GM23338 (cell line): ENCODE results near the gene RNF130. TPM values are rescaled to one million over a fixed set of nuclear protein-coding genes. Genes with fewer than 3 reads are reported as not detected.

Experiments
- ATAC-seq: fragments of 200-7000 bp; cut with Tn5 transposase; 3 replicates; pipeline ENCODE4 v1.9.1; 2020
- DNase-seq: peaks from one replicate; pipeline ENCODE4 v3.0.0-alpha.2; 2015; ENCODE audit warnings: low spot score
- H2AFZ ChIP-seq: fragments of 200-600 bp; sonication (generic); 2 replicates; pipeline ENCODE4 v1.8.0; 2016; ENCODE audit warnings: antibody characterized with exemption, mild to moderate bottlenecking, moderate library complexity
- H3F3A ChIP-seq: fragments of 200-600 bp; sonication (generic); replicated peaks from 2 replicates; pipeline ENCODE4 v1.8.0; 2017; ENCODE audit warnings: antibody characterized with exemption, mixed run types, low read depth
- H3K27ac ChIP-seq: fragments of 200-600 bp; sonication (generic); 2 replicates; pipeline ENCODE4 v1.6.1; 2016; ENCODE audit warnings: low read depth
- H3K27me3 ChIP-seq: fragments of 200-600 bp; sonication (generic); 2 replicates; pipeline ENCODE4 v1.8.0; 2016; ENCODE audit warnings: mild to moderate bottlenecking, mixed run types, moderate library complexity; ENCODE audit not compliant: insufficient read depth
- H3K36me3 ChIP-seq: fragments of 200-600 bp; sonication (generic); 2 replicates; pipeline ENCODE4 v1.8.0; 2016; ENCODE audit warnings: mild to moderate bottlenecking; ENCODE audit not compliant: insufficient read depth
- H3K4me1 ChIP-seq: fragments of 200-600 bp; sonication (generic); 2 replicates; pipeline ENCODE4 v1.8.0; 2016; ENCODE audit warnings: mild to moderate bottlenecking, moderate library complexity; ENCODE audit not compliant: insufficient read depth
- H3K4me2 ChIP-seq: fragments of 200-600 bp; sonication (generic); 2 replicates; pipeline ENCODE4 v1.7.1; 2017; ENCODE audit warnings: mixed run types
- H3K4me3 ChIP-seq: fragments of 200-600 bp; sonication (generic); 2 replicates; pipeline ENCODE4 v1.6.1; 2016; ENCODE audit warnings: mixed run types
- H3K79me2 ChIP-seq: fragments of 200-600 bp; sonication (generic); replicated peaks from 2 replicates; pipeline ENCODE4 v1.8.0; 2017; ENCODE audit warnings: mild to moderate bottlenecking; ENCODE audit not compliant: insufficient read depth
- H3K9me2 ChIP-seq: fragments of 200-600 bp; sonication (generic); 2 replicates; pipeline ENCODE4 v1.8.0; 2017; ENCODE audit not compliant: insufficient read depth
- H4K20me1 ChIP-seq: fragments of 200-600 bp; sonication (generic); replicated peaks from 2 replicates; pipeline ENCODE4 v1.8.0; 2017; ENCODE audit warnings: mild to moderate bottlenecking; ENCODE audit not compliant: insufficient read depth
- H3K27ac Mint-ChIP-seq: 2 replicates; pipeline ENCODE4 v1.8.0; 2020; ENCODE audit warnings: inconsistent platforms, mild to moderate bottlenecking, moderate library complexity, mixed read lengths
- H3K27me3 Mint-ChIP-seq: 3 replicates; pipeline ENCODE4 v1.8.0; 2022; ENCODE audit warnings: low read depth, mild to moderate bottlenecking, moderate library complexity, mixed read lengths, inconsistent platforms; ENCODE audit not compliant: insufficient read depth, poor library complexity
- H3K36me3 Mint-ChIP-seq: 3 replicates; pipeline ENCODE4 v1.8.0; 2021; ENCODE audit warnings: low read depth, mild to moderate bottlenecking, inconsistent platforms, moderate library complexity, mixed read lengths
- H3K4me1 Mint-ChIP-seq: 3 replicates; pipeline ENCODE4 v1.8.0; 2020; ENCODE audit warnings: mild to moderate bottlenecking, inconsistent platforms, mixed read lengths
- H3K4me3 Mint-ChIP-seq: 3 replicates; pipeline ENCODE4 v1.8.0; 2021; ENCODE audit warnings: moderate library complexity, mild to moderate bottlenecking, inconsistent platforms, mixed read lengths
- H3K9me3 Mint-ChIP-seq: 3 replicates; pipeline ENCODE4 v1.8.0; 2020; ENCODE audit warnings: moderate library complexity, mild to moderate bottlenecking, inconsistent platforms, mixed read lengths
- CREB1 ChIP-seq: fragments of 250-450 bp; sonication (Bioruptor Pico); IDR thresholded peaks from 2 replicates; pipeline ENCODE4 v1.5.0; 2020; ENCODE audit warnings: low read depth, mild to moderate bottlenecking, moderate library complexity
- CTCF ChIP-seq, 2 experiments: fragments of 200-600 bp in 1 of 2; sonication (generic) in 1 of 2; conservative IDR thresholded peaks; 2 replicates each; pipeline versions ENCODE4 v1.5.1 to v1.6.1; 2016 to 2017; ENCODE audit warnings: antibody characterized with exemption in 2 of 2, low read depth in 2 of 2, mild to moderate bottlenecking in 2 of 2, moderate library complexity in 1 of 2
- ETS1 ChIP-seq: IDR thresholded peaks from 2 replicates; pipeline ENCODE4 v1.6.1; 2016; ENCODE audit warnings: antibody characterized with exemption
- EZH2 ChIP-seq: fragments of 200-600 bp; sonication (generic); IDR thresholded peaks from one replicate; pipeline ENCODE4 v1.8.0; 2017; ENCODE audit warnings: antibody characterized with exemption, mild to moderate bottlenecking, low read depth; ENCODE audit not compliant: unreplicated experiment
- EZH2phosphoT487 ChIP-seq: fragments of 200-600 bp; sonication (generic); IDR thresholded peaks from one replicate; pipeline ENCODE4 v1.8.1; 2018; ENCODE audit warnings: antibody characterized with exemption; ENCODE audit not compliant: unreplicated experiment
- JUNB ChIP-seq: IDR thresholded peaks from one replicate; pipeline ENCODE4 v1.6.1; 2016; ENCODE audit warnings: antibody characterized with exemption; ENCODE audit not compliant: unreplicated experiment
- NANOG ChIP-seq: IDR thresholded peaks from 2 replicates; pipeline ENCODE4 v1.6.1; 2016; ENCODE audit warnings: antibody characterized with exemption, borderline replicate concordance
- POLR2AphosphoS5 ChIP-seq: IDR thresholded peaks from 2 replicates; pipeline ENCODE4 v1.6.1; 2016; ENCODE audit warnings: antibody characterized with exemption, low read depth
- REST ChIP-seq: IDR thresholded peaks from one replicate; pipeline ENCODE4 v1.6.1; 2018; ENCODE audit warnings: antibody characterized with exemption; ENCODE audit not compliant: unreplicated experiment
- STAT1 ChIP-seq: IDR thresholded peaks from one replicate; pipeline ENCODE4 v1.6.1; 2016; ENCODE audit warnings: antibody characterized with exemption; ENCODE audit not compliant: unreplicated experiment
- ZNF114 ChIP-seq: fragments of 250-450 bp; sonication (Bioruptor Pico); IDR thresholded peaks from 2 replicates; pipeline ENCODE4 v1.5.0; 2020; ENCODE audit warnings: mild to moderate bottlenecking, moderate library complexity
- ZNF331 ChIP-seq: fragments of 250-450 bp; sonication (Bioruptor Pico); IDR thresholded peaks from 2 replicates; pipeline ENCODE4 v1.5.0; 2020; ENCODE audit warnings: low read depth, mild to moderate bottlenecking, moderate library complexity
- ZNF462 ChIP-seq: fragments of 250-450 bp; sonication (Bioruptor Pico); IDR thresholded peaks from 2 replicates; pipeline ENCODE4 v1.5.0; 2020; ENCODE audit warnings: mild to moderate bottlenecking, moderate library complexity
- polyA plus RNA-seq: library from polyadenylated mRNA; unstranded; fragments of >200 nt; fragmentation: Nextera tagmentation; extraction: Ambion mirVana; gene quantifications from 2 replicates; pipeline ENCODE4 v1.2.1, GENCODE V29; 2016
- total RNA-seq: library from RNA; depleted of rRNA; stranded (reverse); fragments of >200 nt; shearing (Covaris generic); gene quantifications from 2 replicates; pipeline ENCODE4 v1.2.3, GENCODE V29; 2014

Gene RNF130
- total and polyA plus RNA-seq, 2 experiments from 2014 or later = 60.1 to 97.3 TPM

- H3K36me3 Mint-ChIP-seq = no peaks in the 10 kb centered on the region
- H3K4me1 ChIP-seq = no peaks in the 10 kb centered on the region
These were observed 47.7 kb upstream of the RNF130 start for GRCh38 chr5:180119031-180119902.

More at GRCh38 chr5:180119031-180119902, 47.7 kb upstream of the RNF130 start:
- no peaks in the 10 kb centered on the region for H3K9me2 ChIP-seq
- H3F3A ChIP-seq = no peaks in the 10 kb centered on the region
- no peak overlapping the region for H3K27ac ChIP-seq
- DNase-seq (no peak), ATAC-seq (no peak)
- H2AFZ ChIP-seq = no peak overlapping the region
- Mint-ChIP-seq H3K4me1 (peaks cover 7% of the 10 kb centered on the region; the same call in 2 of the 3 replicates), H3K27ac (no peak overlapping the region), H3K27me3 (peaks cover 7% of the 10 kb centered on the region), H3K9me3 (no peaks in the 10 kb centered on the region), H3K4me3 (no peak overlapping the region)
- no peaks in the 10 kb centered on the region for H4K20me1 ChIP-seq
- no peaks in the 10 kb centered on the region for H3K36me3 ChIP-seq
- no peaks in the 10 kb centered on the region for H3K79me2 ChIP-seq
- H3K4me3 ChIP-seq = no peak overlapping the region
- H3K4me2 ChIP-seq = no peak overlapping the region
- H3K27me3 ChIP-seq = no peaks in the 10 kb centered on the region
- TF ChIP-seq POLR2AphosphoS5 = no peak
- TF ChIP-seq CREB1 (CRISPR knock-in tag) = no peak
- TF ChIP-seq JUNB = no peak
- no peak for TF ChIP-seq ZNF462 (CRISPR knock-in tag)
- TF ChIP-seq REST = no peak
- no peak for TF ChIP-seq CTCF (conservative IDR thresholded peaks at IDR 0.05; ENCODE audit: low read depth in 2 of 2)
- no peak for TF ChIP-seq EZH2phosphoT487
- TF ChIP-seq EZH2 = no peak
- TF ChIP-seq NANOG = no peak
- no peak for TF ChIP-seq ETS1
- no peak for TF ChIP-seq ZNF114 (CRISPR knock-in tag)
- TF ChIP-seq ZNF331 (CRISPR knock-in tag) = no peak
- TF ChIP-seq STAT1 = no peak
